ENCODE results near the gene LCA5L.

GRCh38 chr21:39384674-39385298 is 60.8 kb downstream of the LCA5L start:
- no peak for TF ChIP-seq POLR2A (IDR thresholded peaks at IDR 0.05)
- no peak for TF ChIP-seq CTCF (IDR thresholded peaks at IDR 0.05)

Data from testis (tissue), 2 donors.